Neural progenitor cell (in vitro differentiated cells): ENCODE measurements around the gene CCDC142. TPM values are rescaled to one million over a fixed set of nuclear protein-coding genes. Genes with fewer than 3 reads are reported as not detected.

Experiments used
- DNase-seq: peaks from one replicate; pipeline ENCODE4 v3.0.0-alpha.2; 2016; ENCODE audit warnings: low spot score
- H2AFZ ChIP-seq: fragments of 200-600 bp; sonication (generic); replicated peaks from 2 replicates; pipeline ENCODE4 v1.6.1; 2016; ENCODE audit warnings: antibody characterized with exemption
- H3F3A ChIP-seq: fragments of 200-600 bp; sonication (generic); 2 replicates; pipeline ENCODE4 v1.6.1; 2016; ENCODE audit warnings: antibody characterized with exemption, low read depth
- H3K27ac ChIP-seq: fragments of 200-600 bp; sonication (generic); 2 replicates; pipeline ENCODE4 v1.5.1; 2016; ENCODE audit warnings: mild to moderate bottlenecking
- H3K27me3 ChIP-seq: fragments of 200-600 bp; sonication (generic); 2 replicates; pipeline ENCODE4 v1.6.1; 2016; ENCODE audit warnings: mild to moderate bottlenecking, moderate library complexity
- H3K36me3 ChIP-seq: fragments of 200-600 bp; sonication (generic); 2 replicates; pipeline ENCODE4 v1.5.1; 2016
- H3K4me1 ChIP-seq: fragments of 200-600 bp; sonication (generic); 2 replicates; pipeline ENCODE4 v1.6.1; 2016; ENCODE audit warnings: mixed run types
- H3K4me2 ChIP-seq: fragments of 200-600 bp; sonication (generic); 2 replicates; pipeline ENCODE4 v1.6.1; 2016
- H3K4me3 ChIP-seq: fragments of 200-600 bp; sonication (generic); 2 replicates; pipeline ENCODE4 v1.5.1; 2016
- H3K79me2 ChIP-seq: fragments of 200-600 bp; sonication (generic); 2 replicates; pipeline ENCODE4 v1.6.1; 2016; ENCODE audit warnings: low read depth
- H3K9ac ChIP-seq: fragments of 200-600 bp; sonication (generic); 2 replicates; pipeline ENCODE4 v1.6.1; 2016
- H3K9me3 ChIP-seq: fragments of 200-600 bp; sonication (generic); 2 replicates; pipeline ENCODE4 v1.5.1; 2016; ENCODE audit warnings: low read depth
- H4K20me1 ChIP-seq: fragments of 200-600 bp; sonication (generic); 2 replicates; pipeline ENCODE4 v1.6.1; 2016; ENCODE audit warnings: low read depth
- H3K27ac Mint-ChIP-seq: 3 replicates; pipeline ENCODE4 v1.8.0; 2021; ENCODE audit warnings: mixed read lengths
- H3K27me3 Mint-ChIP-seq: 2 replicates; pipeline ENCODE4 v1.8.0; 2022; ENCODE audit warnings: low read depth, mild to moderate bottlenecking, inconsistent platforms, moderate library complexity, mixed read lengths; ENCODE audit not compliant: insufficient read depth
- H3K36me3 Mint-ChIP-seq: 3 replicates; pipeline ENCODE4 v1.8.0; 2021; ENCODE audit warnings: mixed read lengths
- H3K4me1 Mint-ChIP-seq: 3 replicates; pipeline ENCODE4 v1.8.0; 2021; ENCODE audit warnings: mixed read lengths
- H3K4me3 Mint-ChIP-seq: 3 replicates; pipeline ENCODE4 v1.8.0; 2021; ENCODE audit warnings: mild to moderate bottlenecking, moderate library complexity, mixed read lengths
- H3K9me3 Mint-ChIP-seq: 3 replicates; pipeline ENCODE4 v1.8.0; 2020; ENCODE audit warnings: mixed read lengths
- CTCF ChIP-seq: fragments of 200-600 bp; sonication (generic); IDR thresholded peaks from 2 replicates; pipeline ENCODE4 v1.5.1; 2017; ENCODE audit warnings: antibody characterized with exemption, mild to moderate bottlenecking
- EZH2 ChIP-seq: fragments of 200-600 bp; sonication (generic); IDR thresholded peaks from 2 replicates; pipeline ENCODE4 v1.6.1; 2017; ENCODE audit warnings: antibody characterized with exemption, mild to moderate bottlenecking, moderate library complexity
- EZH2phosphoT487 ChIP-seq: fragments of 200-600 bp; sonication (generic); IDR thresholded peaks from 2 replicates; pipeline ENCODE4 v1.6.1; 2017; ENCODE audit warnings: antibody characterized with exemption
- total RNA-seq: library from RNA; depleted of rRNA; stranded (reverse); fragments of >200 nt; gene quantifications from 2 replicates; pipeline ENCODE4 v1.2.3, GENCODE V29; 2015; ENCODE audit warnings: low replicate concordance

Gene CCDC142
- total RNA-seq, 1 donor from 2014 or later, result 12.0 TPM

DNA sequence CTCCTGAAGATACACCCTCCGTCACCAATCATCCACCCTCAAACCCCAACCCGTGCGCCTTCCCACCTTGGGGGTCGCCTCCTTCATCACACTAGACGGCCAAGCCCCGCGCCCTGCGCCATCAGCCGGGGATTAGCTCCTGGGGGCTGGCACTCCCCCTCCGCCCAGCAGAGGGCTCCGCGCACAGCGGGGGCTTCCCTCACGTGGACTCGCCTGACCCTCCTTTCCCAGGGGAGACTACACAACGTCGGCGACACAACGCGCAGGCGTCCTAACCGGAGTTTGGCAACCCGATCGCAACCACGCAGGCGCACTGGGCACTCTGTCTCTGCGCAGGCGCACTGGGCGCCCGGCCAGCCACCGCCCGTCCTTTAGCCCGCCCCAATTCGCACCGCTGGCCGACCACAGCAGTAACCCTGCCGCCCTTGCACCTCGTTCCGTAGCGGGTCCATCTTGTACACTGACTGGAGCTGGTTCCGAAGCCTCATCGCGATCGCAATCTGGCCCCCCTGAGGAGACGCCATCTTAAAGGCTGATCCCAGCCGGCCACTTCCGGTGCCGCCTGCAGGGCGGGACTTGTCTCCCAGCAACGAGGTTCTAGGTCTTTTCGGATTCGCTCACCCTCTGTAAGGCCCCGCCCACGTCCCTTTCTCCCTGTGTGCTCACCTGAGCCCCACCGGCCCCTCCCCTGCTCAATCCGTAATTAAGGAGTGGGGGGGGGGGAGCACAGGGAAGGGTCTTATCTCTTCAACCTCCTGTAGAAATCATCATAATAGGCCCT, 24.5 kb upstream of the CCDC142 start, which contains the start of gene PCGF1:
TSS of gene PCGF1 (minus strand) at position 551 of the 781 bp plus-strand sequence. CDS start at position 524, 27 bp downstream.
- peak within 1 kb of the TSS; percentile 89 for H3K4me2 ChIP-seq
- H3K79me2 ChIP-seq, result peaks cover 13% of the 10 kb centered on the region
- H3K9me3 ChIP-seq, result no peaks in the 10 kb centered on the region
- peaks cover 3% of the 10 kb centered on the region for H3K9me3 Mint-ChIP-seq
- peaks cover 33% of the 10 kb centered on the region for H3F3A ChIP-seq
- H3K4me3 ChIP-seq, result peak within 1 kb of the TSS; percentile 69
- TF ChIP-seq CTCF, result peak; percentile 51
- no peak for TF ChIP-seq EZH2
- H3K4me1 ChIP-seq, result peaks cover 13% of the 10 kb centered on the region
- H2AFZ ChIP-seq, result peak within 1 kb of the TSS; percentile 94
- H3K4me1 Mint-ChIP-seq, result peaks cover 30% of the 10 kb centered on the region
- peaks cover 21% of the 10 kb centered on the region for H3K36me3 Mint-ChIP-seq
- peak within 1 kb of the TSS; percentile 100 for H3K27ac Mint-ChIP-seq
- H3K9ac ChIP-seq, result peak within 1 kb of the TSS; percentile 48
- H3K4me3 Mint-ChIP-seq, result peak within 1 kb of the TSS; percentile 99
- H3K27ac ChIP-seq, result peak within 1 kb of the TSS; percentile 23
- H3K27me3 ChIP-seq, result peaks cover 82% of the 10 kb centered on the region
- DNase-seq, result peak; percentile 99
- no peaks in the 10 kb centered on the region for H4K20me1 ChIP-seq
- peaks cover 70% of the 10 kb centered on the region for H3K27me3 Mint-ChIP-seq
- H3K36me3 ChIP-seq, result no peaks in the 10 kb centered on the region

DNA sequence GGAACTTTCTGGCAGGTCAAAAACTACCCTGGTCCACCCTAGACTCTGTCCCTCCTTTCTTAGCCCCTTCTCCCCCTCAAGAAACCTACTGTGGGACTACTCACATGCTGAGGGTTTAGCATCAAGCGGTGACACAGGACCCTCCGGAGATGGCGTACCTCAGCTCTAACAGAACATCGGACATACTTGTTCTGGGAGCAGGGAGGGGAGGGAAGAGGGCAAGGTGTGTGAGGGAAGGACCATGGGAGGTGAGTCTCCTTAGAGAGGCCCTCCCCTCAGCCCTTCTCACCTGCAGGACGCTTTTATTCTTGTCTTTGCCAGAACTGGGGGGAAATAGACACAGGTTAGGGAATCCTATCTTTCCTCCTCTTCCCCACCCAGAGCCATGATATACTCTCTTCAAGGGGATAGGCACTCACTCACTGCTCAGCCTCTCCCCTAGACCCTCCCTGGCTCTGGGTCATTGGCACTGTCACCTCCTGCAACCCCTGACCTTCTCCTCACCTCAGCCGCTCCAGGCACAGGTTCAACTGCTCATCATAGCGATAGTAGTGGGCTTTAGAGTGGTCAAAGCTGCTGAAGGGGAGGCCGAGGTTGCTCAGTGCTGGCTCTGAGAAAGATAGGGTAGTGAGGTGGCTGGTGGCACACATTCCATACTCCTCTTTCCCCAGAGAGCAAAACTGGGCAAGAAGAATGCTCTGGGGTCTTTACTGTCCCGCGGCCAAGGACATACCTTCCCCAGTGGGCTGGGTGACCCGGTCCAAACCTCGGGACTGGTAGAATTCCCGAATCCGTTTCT, 22.8 kb upstream of the CCDC142 start:
- Histone ChIP-seq H3K4me2 (no peak overlapping the region), H3K27me3 (peaks cover 82% of the 10 kb centered on the region), H4K20me1 (peaks cover 11% of the 10 kb centered on the region), H3K9me3 (no peaks in the 10 kb centered on the region), H3K4me3 (no peak overlapping the region), H3K9ac (no peak overlapping the region), H2AFZ (no peak overlapping the region), H3K27ac (no peak overlapping the region), H3K36me3 (no peaks in the 10 kb centered on the region), H3F3A (peaks cover 41% of the 10 kb centered on the region), H3K79me2 (peaks cover 13% of the 10 kb centered on the region), H3K4me1 (peaks cover 22% of the 10 kb centered on the region)
- Mint-ChIP-seq H3K27ac (no peak overlapping the region), H3K36me3 (peaks cover 21% of the 10 kb centered on the region), H3K27me3 (peaks cover 70% of the 10 kb centered on the region), H3K9me3 (peaks cover 4% of the 10 kb centered on the region), H3K4me1 (peaks cover 40% of the 10 kb centered on the region), H3K4me3 (peak overlapping the region; percentile 49)
- TF ChIP-seq EZH2phosphoT487 (no peak), EZH2 (no peak), CTCF (no peak)
- DNase-seq, result no peak

GRCh38 chr2:74504591-74504990, 21.8 kb upstream of the CCDC142 start:
- H3K4me1 Mint-ChIP-seq, result peaks cover 44% of the 10 kb centered on the region
- H3K27me3 ChIP-seq, result peaks cover 82% of the 10 kb centered on the region
- H3K79me2 ChIP-seq, result peaks cover 13% of the 10 kb centered on the region
- no peak for TF ChIP-seq EZH2
- H3K27ac Mint-ChIP-seq, result no peak overlapping the region
- peaks cover 2% of the 10 kb centered on the region for H3K9me3 Mint-ChIP-seq
- H3F3A ChIP-seq, result peaks cover 45% of the 10 kb centered on the region
- H3K4me1 ChIP-seq, result peaks cover 23% of the 10 kb centered on the region
- no peaks in the 10 kb centered on the region for H3K9me3 ChIP-seq
- no peak overlapping the region for H3K9ac ChIP-seq
- H3K27ac ChIP-seq, result no peak overlapping the region
- H3K36me3 ChIP-seq, result no peaks in the 10 kb centered on the region
- H4K20me1 ChIP-seq, result peaks cover 21% of the 10 kb centered on the region
- DNase-seq, result no peak
- H3K27me3 Mint-ChIP-seq, result peaks cover 72% of the 10 kb centered on the region
- H3K4me3 Mint-ChIP-seq, result peak overlapping the region; percentile 25
- H3K4me2 ChIP-seq, result no peak overlapping the region
- no peak overlapping the region for H2AFZ ChIP-seq
- H3K4me3 ChIP-seq, result no peak overlapping the region
- H3K36me3 Mint-ChIP-seq, result peaks cover 21% of the 10 kb centered on the region
